Spleen (tissue), 11 donors: ENCODE data around the gene UCP2. TPM values are rescaled to one million over a fixed set of nuclear protein-coding genes. Genes with fewer than 3 reads are reported as not detected.

Source experiments
- DNase-seq: peaks from one replicate; pipeline ENCODE4 v3.0.0-alpha.2; 2020
- H3K27ac ChIP-seq, 8 donors: fragments of 200-600 bp; sonication (generic) in 7 of 8; 1 replicate in 4 of 8; 2 replicates in 4 of 8; pipeline versions ENCODE4 v1.5.0 to v1.8.0; 2016 to 2021; ENCODE audit warnings: inconsistent platforms in 4 of 8, mild to moderate bottlenecking in 4 of 8, moderate library complexity in 1 of 8
- H3K27me3 ChIP-seq, 7 donors: fragments of 200-600 bp; sonication (generic) in 6 of 7; replicated peaks in 1 of 7; 1 replicate in 4 of 7; 2 replicates in 3 of 7; pipeline versions ENCODE4 v1.5.0 to v1.8.0; 2016 to 2021; ENCODE audit warnings: inconsistent platforms in 3 of 7, mild to moderate bottlenecking in 1 of 7
- H3K36me3 ChIP-seq, 6 donors: fragments of 200-600 bp; sonication (generic) in 5 of 6; 1 replicate in 4 of 6; 2 replicates in 2 of 6; pipeline versions ENCODE4 v1.5.0 to v1.8.0; 2016 to 2021; ENCODE audit warnings: inconsistent platforms in 2 of 6
- H3K4me1 ChIP-seq, 6 donors: fragments of 200-600 bp; sonication (generic) in 5 of 6; 1 replicate in 3 of 6; 2 replicates in 3 of 6; pipeline versions ENCODE4 v1.5.0 to v1.8.0; 2016 to 2021; ENCODE audit warnings: inconsistent platforms in 3 of 6
- H3K4me3 ChIP-seq, 8 donors: fragments of 200-600 bp; sonication (generic) in 7 of 8; 1 replicate in 4 of 8; 2 replicates in 4 of 8; pipeline versions ENCODE4 v1.5.0 to v1.8.0; 2016 to 2021; ENCODE audit warnings: inconsistent platforms in 4 of 8, mild to moderate bottlenecking in 4 of 8, moderate library complexity in 2 of 8
- H3K9me3 ChIP-seq, 8 donors: fragments of 200-600 bp; sonication (generic) in 7 of 8; 1 replicate in 4 of 8; 2 replicates in 4 of 8; pipeline versions ENCODE4 v1.5.0 to v1.8.0; 2016 to 2021; ENCODE audit warnings: inconsistent platforms in 4 of 8
- CTCF ChIP-seq, 11 experiments: fragments of 200-600 bp in 7 of 11; fragments of 450-650 bp in 4 of 11; sonication (generic) in 4 of 11; IDR thresholded peaks in 8 of 11; conservative IDR thresholded peaks in 3 of 11; 1 replicate in 7 of 11; 2 replicates in 4 of 11; pipeline versions ENCODE4 v1.4.0 to v1.8.0; 2016 to 2021; ENCODE audit warnings: antibody characterized with exemption in 11 of 11, inconsistent platforms in 4 of 11, mild to moderate bottlenecking in 1 of 11
- POLR2A ChIP-seq, 3 donors: fragments of 450-650 bp; IDR thresholded peaks; one replicate each; pipeline ENCODE4 v1.5.1; 2017; ENCODE audit warnings: antibody characterized with exemption in 3 of 3, mild to moderate bottlenecking in 1 of 3
- POLR2AphosphoS5 ChIP-seq, 3 donors: sonication (generic); formaldehyde crosslinking; IDR thresholded peaks; one replicate each; pipeline ENCODE4 v1.5.1; 2017; ENCODE audit warnings: antibody characterized with exemption in 3 of 3
- WGBS, 5 donors: extraction: QIAGEN DNeasy Blood & Tissue Kit in 3 of 5; methylation state at CpG; one replicate each; pipeline versions ENCODE4 v1.1.5 to v1.1.7; 2013 to 2018; 5-methylcytosine and 5-hydroxymethylcytosine counted together
- intact Hi-C: fragments of 100-400 bp; cut with DNase I; formaldehyde crosslinking; loops from one replicate; pipeline ENCODE4 v1.15.0; 2023; ENCODE audit warnings: low total_unique reads
- polyA plus RNA-seq, 3 donors: library from polyadenylated mRNA; stranded (reverse); fragments of 200-250 nt; gene quantifications; one replicate each; pipeline ENCODE4 v1.2.1, GENCODE V29; 2013
- total RNA-seq, 7 donors: library from RNA; depleted of rRNA in 3 of 7; stranded (reverse); fragments of >200 nt in 3 of 7; fragmentation: NEBNext Ultra II Directional in 4 of 7; extraction: Animal tissue kit (Norgen Biotek cat#: 25700) in 4 of 7; gene quantifications; one replicate each; pipeline versions ENCODE4 v1.1.0 to v1.2.1, GENCODE V29; 2016 to 2021
- donor health status: healthy with polysubstance abuse.
- donor health status: DM: no; HTN: no; CAD: no; lungs with moderate emphysema.
- donor health status: DM: no; HTN: no; CAD: no.
- donor health status: Bipolar disorder and iron deficiency.
- donor health status: healthy.
- donor health status: DM: no; HTN: no; CAD: no.
- donor health status: DM: yes; HTN: yes; CAD: no.

The UCP2 gene
- total and polyA plus RNA-seq, 10 donors, result 209 to 556 (median 401) TPM

- Histone ChIP-seq H3K4me1 (no peaks in the 10 kb centered on the region), H3K36me3 (no peaks in the 10 kb centered on the region), H3K9me3 (peaks cover 0 to 4% (median 0%) of the 10 kb centered on the region in 8 donors), H3K4me3 (no peak overlapping the region), H3K27ac (no peak overlapping the region), H3K27me3 (no peaks in the 10 kb centered on the region)
- no peak for DNase-seq
- no peak for TF ChIP-seq CTCF (IDR thresholded peaks at IDR 0.05 in 8 of 11, conservative IDR thresholded peaks at IDR 0.05 in 3 of 11)
- TF ChIP-seq POLR2A (IDR thresholded peaks at IDR 0.05), result no peak
- TF ChIP-seq POLR2AphosphoS5 (IDR thresholded peaks at IDR 0.05), result no peak
- intact Hi-C loops, result no loop called here
- WGBS, 5 donors, result 65 to 78% (median 76%) methylated on average over 13 of the region's 13 CpGs
Measured at GRCh38 chr11:73946798-73947458, 35.7 kb downstream of the UCP2 start.

- Histone ChIP-seq H3K9me3 (peaks cover 0 to 13% (median 0%) of the 10 kb centered on the region in 8 donors), H3K27me3 (no peaks in the 10 kb centered on the region), H3K36me3 (no peaks in the 10 kb centered on the region), H3K27ac (no peak overlapping the region), H3K4me3 (no peak overlapping the region), H3K4me1 (no peaks in the 10 kb centered on the region)
- DNase-seq, result no peak
- intact Hi-C loops, result no loop called here
- TF ChIP-seq POLR2A (IDR thresholded peaks at IDR 0.05) (no peak), CTCF (IDR thresholded peaks at IDR 0.05 in 8 of 11, conservative IDR thresholded peaks at IDR 0.05 in 3 of 11) (no peak), POLR2AphosphoS5 (IDR thresholded peaks at IDR 0.05) (no peak)
- WGBS, 5 donors, result 46 to 76% (median 59%) methylated on average over 4 of the region's 4 CpGs
Measured at GRCh38 chr11:73945396-73945795, 37.2 kb downstream of the UCP2 start.

- no peak for DNase-seq
- intact Hi-C loops, result no loop called here
- TF ChIP-seq CTCF (IDR thresholded peaks at IDR 0.05 in 8 of 11, conservative IDR thresholded peaks at IDR 0.05 in 3 of 11) (no peak), POLR2AphosphoS5 (IDR thresholded peaks at IDR 0.05) (no peak), POLR2A (IDR thresholded peaks at IDR 0.05) (no peak)
- Histone ChIP-seq H3K4me1 (no peaks in the 10 kb centered on the region), H3K9me3 (peaks cover 0 to 13% (median 0%) of the 10 kb centered on the region in 8 donors), H3K36me3 (no peaks in the 10 kb centered on the region), H3K27me3 (no peaks in the 10 kb centered on the region), H3K4me3 (no peak overlapping the region), H3K27ac (no peak overlapping the region)
- 66 to 83% (median 77%) methylated on average over 10 of the region's 10 CpGs for WGBS, 5 donors
Measured at GRCh38 chr11:73944901-73945300, 37.7 kb downstream of the UCP2 start.

GRCh38 chr11:73944085-73944484 is 38.6 kb downstream of the UCP2 start:
- Histone ChIP-seq H3K4me1 (no peaks in the 10 kb centered on the region), H3K27ac (no peak overlapping the region), H3K27me3 (no peaks in the 10 kb centered on the region), H3K36me3 (no peaks in the 10 kb centered on the region), H3K9me3 (peaks cover 0 to 13% (median 0%) of the 10 kb centered on the region in 8 donors), H3K4me3 (no peak overlapping the region)
- intact Hi-C loops, result no loop called here
- no peak for DNase-seq
- WGBS, 5 donors, result 78 to 84% (median 80%) methylated on average over 6 of the region's 6 CpGs
- TF ChIP-seq POLR2AphosphoS5 (IDR thresholded peaks at IDR 0.05), result no peak
- TF ChIP-seq POLR2A (IDR thresholded peaks at IDR 0.05), result no peak
- TF ChIP-seq CTCF (IDR thresholded peaks at IDR 0.05 in 8 of 11, conservative IDR thresholded peaks at IDR 0.05 in 3 of 11), result no peak
